ENCODE data around the gene LOXL4. TPM values are rescaled to one million over a fixed set of nuclear protein-coding genes. Genes with fewer than 3 reads are reported as not detected.
A peak's percentile ranks its signal among the peaks of the same experiment; 100 is the strongest.

The LOXL4 gene
- total RNA-seq, 3 donors from 2014 or later (not counting 1 experiment from before 2014, with no cell fraction given), result 0.23 TPM; not detected in 2

GRCh38 chr10:98285416-98285815 is 17.4 kb upstream of the LOXL4 start:
- H3K36me3 ChIP-seq (ENCODE audit: control insufficient read depth, insufficient read depth, low read length), result no peaks in the 10 kb centered on the region
- H3K4me3 Mint-ChIP-seq, result no peak overlapping the region
- H3K27me3 ChIP-seq (ENCODE audit: control insufficient read depth, insufficient read depth, low read length), result peaks cover 7% of the 10 kb centered on the region
- intact Hi-C loops (cut with micrococcal nuclease), result no loop called here
- H3K27me3 Mint-ChIP-seq (ENCODE audit: low read depth in 2 of 2), result peaks cover 21 to 42% of the 10 kb centered on the region in 2 donors
- H3K9me3 ChIP-seq (ENCODE audit: control insufficient read depth, insufficient read depth, low read length), result no peaks in the 10 kb centered on the region
- H3K4me3 ChIP-seq (ENCODE audit: low read length), result no peak overlapping the region
- H3K4me1 ChIP-seq (ENCODE audit: control insufficient read depth, insufficient read depth, low read length), result no peaks in the 10 kb centered on the region
- no peak for TF ChIP-seq CTCF (IDR thresholded peaks at IDR 0.05)
- no peak overlapping the region for H3K27ac ChIP-seq (ENCODE audit: low read length)
- DNase-seq (no peak), ATAC-seq (no peak)
- WGBS (ENCODE audit: insufficient coverage), result 90% methylated on average over 2 of the region's 2 CpGs
- no peak overlapping the region for H3K27ac Mint-ChIP-seq
- H3K4me1 Mint-ChIP-seq, result no peaks in the 10 kb centered on the region
- no peaks in the 10 kb centered on the region for H3K9me3 Mint-ChIP-seq
- H3K36me3 Mint-ChIP-seq, result peaks cover 12% of the 10 kb centered on the region

- Mint-ChIP-seq H3K27ac (peak overlapping the region in 1 of 2 donors; percentile 5), H3K27me3 (ENCODE audit: low read depth in 2 of 2) (peaks cover 17 to 34% of the 10 kb centered on the region in 2 donors), H3K9me3 (no peaks in the 10 kb centered on the region), H3K36me3 (peaks cover 6% of the 10 kb centered on the region), H3K4me1 (peaks cover 11 to 12% of the 10 kb centered on the region in 2 donors), H3K4me3 (no peak overlapping the region)
- DNase-seq (peak in 1 of 2 donors; percentile 49), ATAC-seq (peak; percentile 76 to 97 (median 96))
- Histone ChIP-seq H3K9me3 (ENCODE audit: control insufficient read depth, insufficient read depth, low read length) (no peaks in the 10 kb centered on the region), H3K4me1 (ENCODE audit: control insufficient read depth, insufficient read depth, low read length) (peaks cover 10% of the 10 kb centered on the region), H3K36me3 (ENCODE audit: control insufficient read depth, insufficient read depth, low read length) (no peaks in the 10 kb centered on the region), H3K27ac (ENCODE audit: low read length) (no peak overlapping the region), H3K4me3 (ENCODE audit: low read length) (no peak overlapping the region), H3K27me3 (ENCODE audit: control insufficient read depth, insufficient read depth, low read length) (no peaks in the 10 kb centered on the region)
- intact Hi-C loops (cut with micrococcal nuclease), result no loop called here
- WGBS (ENCODE audit: insufficient coverage), result 38% methylated on average over 1 of the region's 3 CpGs
- no peak for TF ChIP-seq CTCF (IDR thresholded peaks at IDR 0.05)
Observed at GRCh38 chr10:98276311-98276710, 8.3 kb upstream of the LOXL4 start.

- H3K27ac Mint-ChIP-seq, result peak overlapping the region in 1 of 2 donors; percentile 73
- H3K4me1 Mint-ChIP-seq, result peaks cover 11 to 12% of the 10 kb centered on the region in 2 donors
- H3K9me3 ChIP-seq (ENCODE audit: control insufficient read depth, insufficient read depth, low read length), result no peaks in the 10 kb centered on the region
- intact Hi-C loops (cut with micrococcal nuclease), result no loop called here
- H3K4me1 ChIP-seq (ENCODE audit: control insufficient read depth, insufficient read depth, low read length), result peaks cover 10% of the 10 kb centered on the region
- no peak overlapping the region for H3K4me3 ChIP-seq (ENCODE audit: low read length)
- no peaks in the 10 kb centered on the region for H3K27me3 ChIP-seq (ENCODE audit: control insufficient read depth, insufficient read depth, low read length)
- no peak overlapping the region for H3K4me3 Mint-ChIP-seq
- DNase-seq (no peak), ATAC-seq (no peak)
- WGBS (ENCODE audit: insufficient coverage), result 96% methylated on average over 3 of the region's 3 CpGs
- H3K36me3 Mint-ChIP-seq, result no peaks in the 10 kb centered on the region
- H3K27ac ChIP-seq (ENCODE audit: low read length), result no peak overlapping the region
- H3K9me3 Mint-ChIP-seq, result no peaks in the 10 kb centered on the region
- TF ChIP-seq CTCF (IDR thresholded peaks at IDR 0.05), result no peak
- peaks cover 20 to 25% of the 10 kb centered on the region in 2 donors for H3K27me3 Mint-ChIP-seq (ENCODE audit: low read depth in 2 of 2)
- no peaks in the 10 kb centered on the region for H3K36me3 ChIP-seq (ENCODE audit: control insufficient read depth, insufficient read depth, low read length)
Observed at GRCh38 chr10:98274562-98274961, 6.6 kb upstream of the LOXL4 start.
